ENCODE data around the gene NEDD1.

NEDD1 gene

DNA sequence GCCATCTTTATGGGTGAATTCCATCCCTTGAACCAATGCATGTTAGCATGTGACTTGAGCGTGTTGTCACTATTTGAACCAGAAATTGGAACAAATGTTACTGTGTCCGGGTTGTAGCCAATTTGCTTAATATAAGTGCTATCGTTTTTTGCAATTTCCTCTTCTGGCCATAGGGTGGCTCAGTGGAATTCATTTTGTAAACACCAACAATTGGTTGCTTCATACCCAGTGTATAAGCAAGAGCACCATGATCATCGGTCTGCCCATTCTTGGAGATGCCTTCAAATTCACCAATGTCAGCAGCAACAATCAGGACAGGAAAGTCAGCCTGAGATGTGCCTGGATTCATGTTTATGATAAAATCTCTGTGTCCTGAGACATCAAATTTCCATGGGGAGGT is 5.0 kb upstream of the NEDD1 start:
- DNase-seq (ENCODE audit: low read depth), result no peak

DNA sequence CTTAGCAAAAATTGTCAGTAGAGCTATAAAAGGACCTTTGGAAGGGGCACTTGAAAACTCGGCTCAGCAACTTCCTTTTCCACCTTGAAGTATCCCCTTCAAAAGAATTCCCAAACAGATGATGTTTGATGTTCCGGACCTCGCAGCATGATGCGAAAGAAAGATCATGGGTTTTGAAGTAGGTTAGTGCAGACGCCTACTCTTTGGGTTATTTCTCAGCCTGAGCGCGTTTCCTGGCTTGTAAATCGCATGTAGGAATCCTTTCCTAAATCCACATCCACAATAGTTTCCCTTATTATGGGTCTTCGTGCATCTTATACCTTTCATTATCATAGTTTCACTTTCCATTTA is 584 bp upstream of the NEDD1 start:
- no peak for DNase-seq (ENCODE audit: low read depth)

DNA sequence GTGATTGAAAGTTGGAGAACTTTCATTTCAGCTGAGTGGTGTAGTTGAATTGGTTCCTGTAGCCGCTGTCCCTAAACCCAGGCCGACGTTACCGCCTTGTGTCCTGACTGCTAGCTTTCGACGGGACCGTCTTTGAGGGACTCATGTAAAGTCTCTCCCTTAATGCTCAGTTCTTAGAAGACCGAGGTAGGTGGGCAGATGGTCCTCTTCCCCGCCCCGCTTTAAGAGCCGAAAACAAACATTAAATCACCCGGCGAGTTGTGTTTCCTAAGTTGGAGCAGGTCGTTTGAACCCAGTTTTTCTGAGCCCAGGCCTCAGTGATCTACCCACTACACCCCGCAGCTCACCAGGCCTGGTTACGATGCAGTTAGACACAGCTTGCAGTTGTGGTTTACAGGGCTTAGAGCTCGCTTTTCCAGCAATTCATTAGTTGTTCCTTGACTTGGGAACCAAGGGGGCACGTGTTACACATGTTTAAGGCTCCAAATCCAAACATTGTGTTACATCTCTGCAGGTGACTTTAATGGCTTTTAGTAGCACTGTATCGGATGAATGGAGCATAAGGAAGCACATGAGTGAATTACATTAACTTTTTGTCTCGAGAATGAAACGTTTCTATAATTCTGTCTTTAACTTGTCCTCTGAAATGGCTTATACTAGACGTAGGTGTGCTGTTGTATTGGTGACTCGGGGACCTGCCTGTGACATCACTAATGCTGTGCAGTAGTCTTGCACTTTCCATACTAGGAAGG is 790 bp downstream of the NEDD1 start:
- peak; percentile 3 for DNase-seq (ENCODE audit: low read depth)

DNA sequence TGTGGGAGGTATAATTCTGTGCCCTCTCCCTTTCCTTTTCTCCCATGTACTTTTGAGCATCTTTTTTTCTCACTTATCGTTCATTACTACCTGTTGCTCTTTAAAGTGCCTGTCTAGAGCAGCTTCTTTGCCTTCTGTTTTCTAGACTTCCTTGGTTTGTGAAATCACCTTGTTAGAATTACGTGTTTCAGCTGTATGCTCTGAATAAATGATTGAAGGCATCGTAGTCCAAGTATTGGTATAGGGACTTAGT is 1.3 kb downstream of the NEDD1 start:
- DNase-seq (ENCODE audit: low read depth), result no peak

DNA sequence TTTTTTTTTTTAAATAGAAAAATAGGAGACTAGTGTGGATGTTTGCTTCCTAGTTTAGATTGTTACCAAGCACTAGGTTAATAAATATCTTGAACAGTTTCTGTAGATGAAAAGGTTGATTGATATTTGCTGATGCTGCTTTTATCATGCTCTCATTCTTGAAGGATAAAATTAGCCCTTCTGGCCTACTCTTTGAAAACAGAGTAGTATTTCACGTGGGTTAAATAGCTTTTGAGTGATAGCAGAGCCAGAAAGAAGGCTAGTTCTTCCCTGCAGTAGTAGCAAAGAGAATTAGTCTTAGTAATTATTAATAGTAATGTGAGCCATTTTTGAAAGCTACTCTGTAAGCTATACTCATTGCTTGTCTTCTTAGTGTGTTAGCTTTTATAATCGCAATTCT is 5.2 kb downstream of the NEDD1 start:
- DNase-seq (ENCODE audit: low read depth), result no peak

- DNase-seq (ENCODE audit: low read depth), result no peak
These were observed 5.9 kb downstream of the NEDD1 start for GRCh38 chr12:96912943-96913342.

DNA sequence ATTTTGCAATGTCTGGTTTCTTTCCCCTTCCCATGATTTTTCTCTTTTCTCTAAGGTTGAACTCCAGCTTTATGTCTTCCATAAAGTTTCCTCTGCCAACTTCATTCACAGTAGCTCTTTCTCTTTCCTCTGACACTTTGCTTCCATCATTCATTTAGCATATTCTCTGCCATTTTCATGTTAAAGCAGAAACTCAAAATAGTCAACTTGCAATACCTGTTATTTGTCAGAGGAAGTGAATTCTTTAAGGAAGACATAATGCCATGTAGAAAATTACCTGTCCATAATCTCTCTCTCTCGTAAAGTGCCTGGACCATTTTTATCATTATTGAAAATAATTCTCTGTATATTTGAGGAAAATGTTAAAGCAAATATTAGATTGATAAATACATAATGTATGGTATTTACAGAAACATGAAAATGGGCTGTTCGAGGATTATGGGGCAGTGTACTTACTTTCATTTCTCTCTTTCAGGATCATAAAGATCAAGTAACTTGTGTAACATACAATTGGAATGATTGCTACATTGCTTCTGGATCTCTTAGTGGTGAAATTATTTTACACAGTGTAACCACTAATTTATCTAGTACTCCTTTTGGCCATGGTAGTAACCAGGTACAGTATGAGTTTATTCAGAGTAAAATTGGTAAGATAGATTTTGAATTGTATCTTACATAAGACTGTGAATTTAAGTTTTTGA is 12.6 kb downstream of the NEDD1 start:
- DNase-seq (ENCODE audit: low read depth), result no peak

- DNase-seq (ENCODE audit: low read depth), result no peak
These were observed 41.7 kb downstream of the NEDD1 start for GRCh38 chr12:96948782-96949181.

GRCh38 chr12:96979532-96979931 is 72.5 kb downstream of the NEDD1 start:
- DNase-seq (ENCODE audit: low read depth), result no peak

- DNase-seq (ENCODE audit: low read depth), result peak; percentile 34
These were observed 73.9 kb downstream of the NEDD1 start for GRCh38 chr12:96980991-96981414.

DNA sequence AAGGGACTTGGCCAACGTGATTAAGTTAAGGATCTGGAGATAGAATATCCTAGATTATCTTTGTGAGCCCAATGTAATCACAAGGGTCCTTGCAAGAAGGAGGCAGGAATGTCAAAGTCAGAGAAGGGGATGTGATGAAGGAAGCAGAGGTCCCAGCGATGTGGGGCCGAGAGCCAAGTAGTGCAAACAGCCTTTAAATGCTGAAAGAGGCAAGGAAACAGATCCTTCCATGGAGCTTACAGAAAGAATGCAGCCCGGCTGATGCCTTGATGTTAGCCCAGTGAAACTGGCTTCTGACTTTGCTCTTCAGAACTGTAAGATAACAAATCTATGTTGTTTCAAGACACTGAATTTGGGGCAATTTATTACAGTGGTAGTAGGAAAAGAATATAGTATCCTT is 74.9 kb downstream of the NEDD1 start:
- no peak for DNase-seq (ENCODE audit: low read depth)

- DNase-seq (ENCODE audit: low read depth), result no peak
These were observed 75.6 kb downstream of the NEDD1 start for GRCh38 chr12:96982671-96983070.

GRCh38 chr12:96985515-96986362 is 78.7 kb downstream of the NEDD1 start:
- DNase-seq (ENCODE audit: low read depth), result no peak

DNA sequence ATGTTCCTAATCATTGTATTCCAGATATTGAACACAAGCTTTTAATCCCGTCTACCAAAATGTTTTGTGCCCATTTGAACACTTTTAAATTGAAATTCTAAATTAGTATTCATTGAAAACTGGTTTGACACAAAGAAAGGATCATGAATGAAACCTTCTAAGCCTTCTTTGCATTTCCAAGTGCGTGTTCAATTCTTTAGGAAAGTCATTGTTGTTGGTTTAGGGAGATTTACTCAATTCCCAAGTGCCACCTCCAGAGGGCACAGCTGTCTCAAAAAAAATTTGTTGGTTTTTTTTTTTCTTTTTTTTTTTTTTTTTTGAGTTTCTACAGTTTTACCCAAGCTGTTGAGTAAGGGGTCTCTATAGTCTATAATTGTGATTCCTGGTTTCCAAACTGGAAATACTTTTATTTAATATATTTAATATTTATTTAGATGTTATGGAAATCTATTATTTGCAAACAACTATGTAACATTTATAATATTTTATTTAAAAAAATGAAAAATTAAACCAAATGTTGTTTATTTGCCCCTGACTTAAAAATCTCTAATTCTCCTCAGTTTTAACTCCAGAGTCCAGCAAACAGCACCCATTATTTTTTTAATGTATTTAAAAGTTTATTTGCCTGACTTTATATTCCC is 79.9 kb downstream of the NEDD1 start:
- DNase-seq (ENCODE audit: low read depth), result no peak

DNA sequence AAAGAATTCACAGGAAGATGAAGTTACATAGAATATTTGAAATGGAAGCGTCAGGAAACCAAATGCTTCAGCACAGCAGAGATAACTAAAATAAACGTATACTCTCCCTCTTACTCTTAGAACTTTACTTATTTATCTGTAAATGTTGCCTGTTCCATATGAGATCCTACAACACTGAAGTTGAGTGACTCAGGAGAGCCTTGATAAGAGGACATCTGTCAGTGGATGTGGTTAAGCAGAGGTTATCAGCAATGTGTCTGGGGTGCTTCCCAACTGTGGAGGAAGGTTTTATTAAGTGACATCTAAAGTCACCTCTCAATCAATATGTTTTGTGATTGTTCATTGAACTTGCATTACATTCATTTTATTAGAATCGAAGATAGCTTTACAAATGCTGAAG is 81.9 kb downstream of the NEDD1 start:
- no peak for DNase-seq (ENCODE audit: low read depth)

DNA sequence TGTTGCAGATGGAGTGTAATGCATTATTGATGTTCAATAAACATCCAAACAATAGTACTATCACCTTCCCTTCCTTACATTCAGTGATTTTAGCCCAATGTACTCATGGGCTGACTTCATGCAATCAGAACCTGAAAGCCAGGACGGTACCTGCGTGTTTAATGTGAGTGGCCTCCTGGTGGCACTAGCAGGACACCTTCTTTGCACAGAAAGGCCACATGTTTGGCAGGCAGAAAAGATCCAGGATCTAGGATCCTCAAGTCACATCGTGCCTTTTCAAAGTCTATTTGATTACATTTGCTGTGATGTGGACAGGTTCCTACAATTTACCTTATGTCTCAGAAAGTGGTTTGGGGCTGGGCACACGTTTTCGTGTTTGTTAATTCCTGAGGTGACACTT is 82.9 kb downstream of the NEDD1 start:
- DNase-seq (ENCODE audit: low read depth), result no peak

- no peak for DNase-seq (ENCODE audit: low read depth)
These were observed 87.8 kb downstream of the NEDD1 start for GRCh38 chr12:96994900-96995299.

GRCh38 chr12:96995861-96996260 is 88.8 kb downstream of the NEDD1 start:
- DNase-seq (ENCODE audit: low read depth), result no peak

DNA sequence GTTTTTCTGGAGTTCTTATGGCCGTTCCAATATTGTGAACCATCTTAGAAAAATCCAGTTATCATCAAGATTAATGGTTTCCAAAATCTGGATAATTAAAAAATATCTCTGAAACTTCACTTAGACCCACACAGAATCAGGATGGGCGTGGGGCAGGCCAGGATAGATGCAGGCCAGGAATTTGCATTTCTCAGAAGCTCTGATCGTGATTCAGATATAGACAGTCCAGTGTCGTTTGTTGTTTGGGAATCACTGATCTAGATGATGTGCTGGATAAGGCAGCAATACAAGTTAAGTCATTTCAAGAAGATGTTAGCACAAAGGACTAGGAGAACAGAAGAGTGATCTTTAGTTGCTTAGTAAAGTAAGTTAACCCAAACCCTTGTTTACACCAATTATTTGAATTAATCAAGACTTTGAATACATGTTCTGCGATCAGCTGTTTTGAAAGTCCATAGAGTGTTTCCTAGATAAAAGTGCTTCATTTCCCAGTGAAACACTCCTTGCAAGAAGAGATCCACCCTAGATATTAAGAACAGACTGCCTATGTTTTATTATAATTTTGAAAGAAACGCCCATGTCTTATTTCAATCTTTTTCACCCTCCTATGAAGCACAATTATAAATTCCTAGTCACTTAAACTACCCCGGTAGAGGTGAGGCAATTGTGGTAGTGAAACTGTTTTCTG is 90.9 kb downstream of the NEDD1 start:
- no peak for DNase-seq (ENCODE audit: low read depth)

GRCh38 chr12:97003276-97003675 is 96.2 kb downstream of the NEDD1 start:
- DNase-seq (ENCODE audit: low read depth), result no peak
